Neural cell (in vitro differentiated cells): ENCODE results near the gene CMTM3.

Experiments
- SMC3 ChIP-seq: fragments of 450-650 bp; conservative IDR thresholded peaks from 2 replicates; pipeline ENCODE4 v1.6.1; 2014; ENCODE audit warnings: antibody characterized with exemption, mild to moderate bottlenecking, moderate library complexity; ENCODE audit not compliant: poor library complexity
- TF ChIP-seq, protein P1 (sequence below): fragments of 450-650 bp; IDR thresholded peaks from 2 replicates; pipeline ENCODE4 v1.5.1; 2014; ENCODE audit warnings: antibody characterized with exemption, mild to moderate bottlenecking, moderate library complexity; ENCODE audit not compliant: poor library complexity, severe bottlenecking
- TF ChIP-seq, protein P2 (sequence below): IDR thresholded peaks from 2 replicates; pipeline ENCODE4 v1.6.1; 2012; ENCODE audit warnings: borderline replicate concordance

GRCh38 chr16:66637806-66638205, 33.3 kb downstream of the CMTM3 start:
- TF ChIP-seq, protein P1, sequence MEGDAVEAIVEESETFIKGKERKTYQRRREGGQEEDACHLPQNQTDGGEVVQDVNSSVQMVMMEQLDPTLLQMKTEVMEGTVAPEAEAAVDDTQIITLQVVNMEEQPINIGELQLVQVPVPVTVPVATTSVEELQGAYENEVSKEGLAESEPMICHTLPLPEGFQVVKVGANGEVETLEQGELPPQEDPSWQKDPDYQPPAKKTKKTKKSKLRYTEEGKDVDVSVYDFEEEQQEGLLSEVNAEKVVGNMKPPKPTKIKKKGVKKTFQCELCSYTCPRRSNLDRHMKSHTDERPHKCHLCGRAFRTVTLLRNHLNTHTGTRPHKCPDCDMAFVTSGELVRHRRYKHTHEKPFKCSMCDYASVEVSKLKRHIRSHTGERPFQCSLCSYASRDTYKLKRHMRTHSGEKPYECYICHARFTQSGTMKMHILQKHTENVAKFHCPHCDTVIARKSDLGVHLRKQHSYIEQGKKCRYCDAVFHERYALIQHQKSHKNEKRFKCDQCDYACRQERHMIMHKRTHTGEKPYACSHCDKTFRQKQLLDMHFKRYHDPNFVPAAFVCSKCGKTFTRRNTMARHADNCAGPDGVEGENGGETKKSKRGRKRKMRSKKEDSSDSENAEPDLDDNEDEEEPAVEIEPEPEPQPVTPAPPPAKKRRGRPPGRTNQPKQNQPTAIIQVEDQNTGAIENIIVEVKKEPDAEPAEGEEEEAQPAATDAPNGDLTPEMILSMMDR, result no peak
- no peak for TF ChIP-seq SMC3
- TF ChIP-seq, protein P2, sequence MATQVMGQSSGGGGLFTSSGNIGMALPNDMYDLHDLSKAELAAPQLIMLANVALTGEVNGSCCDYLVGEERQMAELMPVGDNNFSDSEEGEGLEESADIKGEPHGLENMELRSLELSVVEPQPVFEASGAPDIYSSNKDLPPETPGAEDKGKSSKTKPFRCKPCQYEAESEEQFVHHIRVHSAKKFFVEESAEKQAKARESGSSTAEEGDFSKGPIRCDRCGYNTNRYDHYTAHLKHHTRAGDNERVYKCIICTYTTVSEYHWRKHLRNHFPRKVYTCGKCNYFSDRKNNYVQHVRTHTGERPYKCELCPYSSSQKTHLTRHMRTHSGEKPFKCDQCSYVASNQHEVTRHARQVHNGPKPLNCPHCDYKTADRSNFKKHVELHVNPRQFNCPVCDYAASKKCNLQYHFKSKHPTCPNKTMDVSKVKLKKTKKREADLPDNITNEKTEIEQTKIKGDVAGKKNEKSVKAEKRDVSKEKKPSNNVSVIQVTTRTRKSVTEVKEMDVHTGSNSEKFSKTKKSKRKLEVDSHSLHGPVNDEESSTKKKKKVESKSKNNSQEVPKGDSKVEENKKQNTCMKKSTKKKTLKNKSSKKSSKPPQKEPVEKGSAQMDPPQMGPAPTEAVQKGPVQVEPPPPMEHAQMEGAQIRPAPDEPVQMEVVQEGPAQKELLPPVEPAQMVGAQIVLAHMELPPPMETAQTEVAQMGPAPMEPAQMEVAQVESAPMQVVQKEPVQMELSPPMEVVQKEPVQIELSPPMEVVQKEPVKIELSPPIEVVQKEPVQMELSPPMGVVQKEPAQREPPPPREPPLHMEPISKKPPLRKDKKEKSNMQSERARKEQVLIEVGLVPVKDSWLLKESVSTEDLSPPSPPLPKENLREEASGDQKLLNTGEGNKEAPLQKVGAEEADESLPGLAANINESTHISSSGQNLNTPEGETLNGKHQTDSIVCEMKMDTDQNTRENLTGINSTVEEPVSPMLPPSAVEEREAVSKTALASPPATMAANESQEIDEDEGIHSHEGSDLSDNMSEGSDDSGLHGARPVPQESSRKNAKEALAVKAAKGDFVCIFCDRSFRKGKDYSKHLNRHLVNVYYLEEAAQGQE, result no peak
